HG02884 (cell line): ENCODE measurements around the gene FYN.

ENCODE experiments used
- ATAC-seq: cut with Tn5 transposase; IDR thresholded peaks from one replicate; pipeline ENCODE4 v1.9.1; 2021; ENCODE audit warnings: mild to moderate bottlenecking, moderate library complexity; ENCODE audit not compliant: unreplicated experiment

Gene FYN

DNA sequence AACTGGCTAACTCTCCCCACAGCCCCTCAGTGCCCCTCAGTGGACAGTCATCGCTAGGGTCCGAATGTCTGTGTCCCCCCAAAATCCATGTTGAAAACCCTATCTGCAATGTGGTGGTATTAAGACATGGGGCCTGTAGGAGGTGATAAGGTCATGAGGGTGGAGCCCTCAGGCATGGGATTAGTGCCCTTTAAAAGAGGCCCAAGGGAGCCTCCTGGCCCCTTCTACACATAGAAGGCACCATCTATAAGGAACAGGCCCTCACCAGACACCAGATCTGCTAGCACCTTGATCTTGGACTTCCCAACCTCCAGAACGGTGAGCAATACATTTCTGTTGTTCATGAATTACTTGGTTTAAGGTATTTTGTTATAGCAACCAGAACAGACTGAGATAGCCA is 260.9 kb downstream of the FYN start:
- no peak for ATAC-seq

DNA sequence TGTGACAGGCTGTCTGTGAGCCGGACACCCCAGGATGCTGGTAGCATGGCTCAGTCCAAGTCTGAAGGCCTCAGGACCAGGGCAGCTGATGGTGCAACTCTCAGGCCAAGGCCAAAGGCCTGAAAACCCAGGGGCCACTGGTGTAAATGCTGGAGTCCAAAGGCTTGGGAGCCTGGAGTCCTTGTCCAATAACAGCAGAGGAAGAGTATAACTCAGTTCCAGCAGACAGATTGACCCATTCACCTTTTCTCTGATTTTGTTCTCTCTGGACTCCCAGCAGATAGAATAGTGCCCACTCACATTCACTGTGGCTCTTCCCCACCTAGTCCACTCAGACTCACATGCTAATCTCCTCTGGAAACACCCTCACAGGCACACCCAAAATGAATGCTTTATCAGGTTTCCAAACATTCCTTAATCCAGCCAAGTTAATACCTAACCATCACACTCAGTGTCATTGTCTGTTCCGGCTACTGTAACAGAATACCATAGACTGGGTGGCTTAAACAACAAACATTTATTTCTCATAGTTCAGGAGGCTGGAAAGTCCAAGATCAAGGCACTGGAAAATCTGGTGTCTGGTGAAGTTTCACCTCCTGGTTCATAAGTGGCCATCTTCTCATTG is 262.6 kb downstream of the FYN start:
- no peak for ATAC-seq
